CD4-positive, alpha-beta T cell treated with Interleukin-15 for 1 hour (primary cell): ENCODE data around the gene B3GLCT.
A peak's percentile ranks its signal among the peaks of the same experiment; 100 is the strongest.
"Not testable (repeated sequence)": the region's sequence is repeated elsewhere in the genome, so short reads cannot be mapped to it uniquely, and the experiment has no call there.

Experiments used
- DNase-seq: peaks from one replicate; pipeline ENCODE4 v3.0.0-alpha.2; 2020

The B3GLCT gene

DNA sequence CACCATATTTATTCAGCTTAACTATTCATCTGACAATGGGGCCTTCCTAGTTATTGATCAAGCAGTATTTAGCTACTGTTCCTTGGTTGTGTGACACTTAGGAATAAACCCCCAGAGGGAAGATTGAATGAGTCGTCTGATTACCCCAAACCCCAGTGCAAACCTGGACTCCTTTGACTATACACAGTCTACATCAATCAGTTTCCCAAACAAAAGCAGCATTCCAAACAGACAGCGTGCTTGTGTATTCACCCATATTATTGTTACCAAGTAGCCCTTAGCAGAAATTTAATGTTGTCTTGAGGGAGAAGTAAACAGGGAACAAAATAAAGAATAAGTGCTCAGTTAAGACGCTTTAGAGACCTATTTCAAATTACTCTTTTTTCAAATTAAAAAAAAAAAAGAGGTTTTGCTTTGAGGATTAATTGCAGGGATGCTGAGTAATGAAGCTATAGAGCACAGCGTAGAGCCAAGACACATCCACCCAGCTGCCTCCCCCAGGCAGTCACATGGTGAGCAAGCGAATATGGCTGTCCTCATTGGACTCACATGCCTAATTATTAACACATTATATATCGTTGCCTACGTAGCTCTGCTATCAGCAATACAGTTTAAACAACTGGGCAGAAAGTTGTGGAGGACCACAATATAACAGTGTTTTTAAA lies 14.7 kb upstream of the B3GLCT start:
- no peak for DNase-seq

DNA sequence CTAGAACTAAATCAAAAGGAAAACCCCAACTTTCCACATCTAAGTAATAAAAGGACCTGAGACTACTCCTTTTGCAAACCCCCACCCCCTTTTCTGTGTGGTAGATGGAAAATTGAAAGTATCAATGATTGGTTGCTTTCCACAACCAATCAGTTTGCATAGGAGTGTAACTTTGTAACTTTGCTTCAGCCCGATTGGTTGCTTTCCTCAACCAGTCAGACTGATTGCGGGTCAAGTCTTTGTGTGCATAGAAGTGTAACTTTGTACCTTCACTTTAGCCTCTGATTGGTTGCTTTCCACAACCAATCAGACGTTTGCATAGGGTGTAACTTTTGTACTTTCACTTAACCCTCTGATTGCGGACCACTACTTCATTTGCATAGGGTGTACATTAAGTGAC lies 8.0 kb upstream of the B3GLCT start:
- DNase-seq = no peak

DNA sequence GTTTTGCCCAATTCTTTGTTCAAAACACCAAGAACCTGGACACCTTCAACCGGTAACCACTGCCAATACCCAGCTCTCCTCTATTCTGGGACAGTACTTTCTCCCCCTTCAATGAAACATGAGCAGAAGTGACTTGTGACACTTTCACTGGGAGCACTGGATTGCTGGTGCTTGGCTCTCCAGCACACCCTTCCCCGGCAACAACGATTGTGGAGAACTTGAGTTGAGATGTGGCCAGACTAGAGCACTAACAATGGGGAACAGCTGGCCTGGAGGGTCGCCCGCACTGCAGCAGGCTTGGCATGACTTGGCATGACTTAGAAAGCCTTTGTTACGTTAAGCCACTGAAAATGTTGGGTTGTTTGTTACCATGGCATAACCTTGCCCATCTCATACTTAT lies 7.5 kb upstream of the B3GLCT start:
- no peak for DNase-seq

DNA sequence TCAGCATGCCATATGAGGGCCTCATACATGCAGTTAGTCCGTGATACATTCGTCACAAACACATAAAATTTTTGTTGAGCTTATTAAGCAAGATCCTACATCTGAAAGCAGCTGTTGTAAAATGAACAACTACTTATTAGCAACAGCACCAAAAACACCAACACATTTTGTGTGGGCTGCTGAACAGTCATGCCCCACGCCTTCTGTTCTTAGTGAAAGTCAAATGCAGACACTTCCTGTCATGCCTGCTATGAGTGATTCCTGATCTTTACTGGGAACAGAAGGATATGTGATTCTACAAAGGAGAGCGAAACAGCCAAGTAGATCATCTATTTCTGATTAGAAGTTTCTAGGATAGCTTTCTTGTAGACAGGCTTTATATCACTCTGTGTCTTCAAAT lies 4.2 kb upstream of the B3GLCT start:
- DNase-seq = no peak

DNA sequence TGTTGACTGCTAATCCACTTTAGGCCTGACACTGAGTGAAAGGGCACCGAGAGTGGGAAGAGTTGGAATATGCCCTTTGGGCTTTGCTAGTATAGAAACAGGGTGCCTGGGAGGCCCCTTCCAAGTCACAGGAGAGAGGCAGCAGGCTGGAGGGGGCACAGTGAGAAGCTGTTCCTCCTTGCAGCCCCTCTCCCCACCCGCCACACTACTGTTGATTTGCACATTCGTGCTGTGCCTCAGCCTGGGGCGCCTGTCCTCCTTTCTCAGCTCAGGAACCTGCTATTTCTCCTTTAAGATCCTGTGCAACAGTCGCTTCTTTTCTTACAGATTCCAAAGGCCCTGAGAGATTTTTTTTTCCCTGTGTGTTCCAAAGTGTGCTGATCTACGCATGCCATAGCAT lies 2.8 kb upstream of the B3GLCT start:
- no peak for DNase-seq

DNA sequence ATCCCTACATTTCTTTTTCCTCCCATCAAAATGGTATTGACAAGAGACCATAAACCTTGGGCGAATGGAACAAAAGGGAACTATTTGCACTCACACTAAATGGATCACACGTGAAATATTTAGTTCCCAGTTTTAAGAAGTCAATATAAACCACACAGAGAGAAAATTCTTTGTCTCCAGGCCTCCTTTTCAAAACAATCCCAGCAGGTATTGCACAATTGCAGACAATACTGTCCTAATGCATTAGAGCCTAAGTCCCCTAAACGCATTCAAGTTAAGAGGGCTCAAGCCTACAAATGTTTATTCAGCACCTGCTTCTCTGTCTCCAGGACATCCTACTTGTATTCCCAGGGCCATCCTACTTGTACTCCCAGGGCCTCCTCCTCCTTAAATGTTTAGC lies 1.3 kb upstream of the B3GLCT start:
- DNase-seq = no peak

DNA sequence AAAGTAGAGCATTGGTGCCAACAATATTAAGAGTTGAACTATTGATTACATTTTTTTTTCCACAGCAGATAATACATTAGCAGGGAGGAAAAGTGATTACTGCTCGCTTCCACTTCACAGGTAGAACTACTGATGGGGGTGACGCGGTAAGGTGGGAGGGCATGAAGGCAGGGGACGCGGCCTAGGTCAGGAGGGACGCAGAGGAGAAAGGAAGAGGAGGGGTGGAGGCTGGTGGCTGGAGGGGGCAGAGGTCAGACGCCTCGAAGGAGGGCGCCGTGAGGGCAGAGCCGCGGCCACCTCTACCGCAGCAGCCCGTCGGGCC lies 287 bp upstream of the B3GLCT start:
- DNase-seq = no peak

DNA sequence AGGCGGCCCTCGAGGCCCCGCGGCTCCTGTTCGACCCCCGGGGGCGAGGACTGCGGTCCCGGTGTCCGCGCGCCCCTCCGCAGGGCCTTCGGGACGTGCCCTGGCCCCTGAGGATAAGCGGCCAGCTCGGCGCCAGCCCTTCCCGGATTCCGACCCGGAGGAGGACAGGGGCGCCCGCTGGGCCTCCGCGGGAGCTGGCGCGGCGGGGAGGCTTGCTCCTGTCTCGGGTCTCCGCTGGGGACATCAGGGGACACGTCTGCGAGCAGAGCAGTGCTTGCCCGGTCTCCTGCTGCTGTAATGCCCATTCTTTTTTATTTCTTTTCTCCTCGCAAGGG lies 829 bp downstream of the B3GLCT start:
- DNase-seq = peak; percentile 55

DNA sequence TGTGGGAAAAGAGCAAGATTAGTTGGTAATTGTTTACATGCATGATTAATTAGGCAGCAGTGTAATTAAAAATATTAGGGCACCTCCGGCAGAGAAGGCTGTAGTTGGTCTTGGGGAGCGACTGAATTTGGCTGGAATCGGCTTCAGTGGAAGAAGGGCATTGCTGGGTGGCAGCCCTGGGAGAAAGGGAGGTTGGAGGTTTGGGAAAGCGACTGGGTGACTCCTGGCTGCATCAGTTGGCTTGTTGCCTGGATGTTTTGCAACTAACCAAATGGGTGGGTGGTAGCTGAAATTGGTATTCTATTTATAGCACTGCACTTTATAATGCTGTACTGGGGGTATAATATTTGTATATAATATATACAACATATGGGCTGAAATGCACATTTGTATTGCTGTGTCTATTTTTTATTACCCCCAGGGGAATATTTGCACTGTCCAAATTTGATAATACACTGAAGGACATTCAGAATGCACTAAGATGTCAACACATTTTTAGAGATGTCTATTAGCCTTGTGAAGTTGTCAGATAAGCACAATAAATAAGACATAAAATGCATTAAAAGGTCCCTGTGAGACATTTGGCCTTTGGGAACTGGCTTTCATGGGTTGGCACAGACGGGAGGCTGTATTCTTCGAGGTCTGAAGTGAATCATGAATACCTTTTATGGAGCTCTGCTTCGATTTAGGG lies 1.7 kb downstream of the B3GLCT start:
- DNase-seq = no peak

DNA sequence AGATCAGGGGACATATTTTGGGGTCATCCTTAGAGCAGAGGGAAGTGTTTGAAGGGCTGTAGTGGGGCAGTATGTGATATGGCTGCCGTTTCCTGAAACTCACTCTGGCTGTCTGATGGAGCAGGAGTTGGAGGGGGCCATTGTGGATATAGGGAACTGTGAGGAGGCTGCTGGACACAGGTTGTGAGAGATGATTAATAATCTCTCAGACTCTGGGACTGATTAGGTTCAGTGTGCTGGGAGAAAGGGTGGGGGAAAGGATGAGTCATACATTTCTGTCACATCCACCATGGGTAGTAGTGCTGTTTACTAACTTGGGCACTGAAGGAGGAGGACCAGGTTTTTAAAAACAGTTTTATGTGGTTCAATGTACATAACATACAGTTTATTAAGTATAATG lies 4.8 kb downstream of the B3GLCT start:
- DNase-seq = no peak

DNA sequence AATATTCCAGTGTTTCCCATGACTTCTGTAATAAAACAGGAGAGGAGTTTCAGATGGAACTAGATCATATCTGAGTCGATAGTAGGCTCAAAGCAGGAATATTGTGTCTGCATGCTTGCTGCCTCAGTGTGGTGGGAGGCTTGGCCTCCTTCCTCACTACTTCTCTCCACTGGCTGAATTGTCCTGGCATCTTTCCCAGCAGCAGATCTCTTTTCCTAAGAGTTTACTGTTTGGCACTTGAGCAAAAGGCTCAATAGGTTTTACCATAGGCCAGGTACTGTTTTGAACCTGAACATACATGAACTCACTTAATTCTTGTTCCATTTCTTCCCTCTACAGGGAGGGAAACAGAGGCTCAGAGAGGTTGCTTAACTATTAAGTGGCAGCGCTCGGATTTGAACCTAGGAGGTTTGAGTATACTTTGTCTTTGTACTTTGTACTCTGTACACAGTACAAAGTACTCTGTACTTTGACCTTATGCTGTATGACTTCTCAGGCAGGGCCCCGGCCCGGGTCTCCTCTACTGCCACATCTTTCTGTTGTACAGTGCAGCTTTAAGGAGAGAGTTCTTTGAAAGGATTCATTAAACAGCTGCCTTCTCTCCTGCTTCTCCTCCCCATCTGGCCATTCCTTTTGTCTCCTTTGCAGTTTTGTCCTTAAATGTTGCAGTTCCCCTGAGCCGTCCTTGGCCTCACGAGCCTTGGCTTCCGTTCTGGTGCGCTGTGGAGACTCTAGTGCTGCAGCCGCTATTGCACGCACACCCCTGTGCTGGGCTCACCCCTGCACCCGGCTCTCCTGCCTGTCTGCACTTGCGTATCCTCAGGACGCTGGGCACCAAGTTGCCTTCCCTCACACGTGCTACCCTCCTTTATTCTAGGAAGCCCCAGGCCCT lies 8.1 kb downstream of the B3GLCT start:
- no peak for DNase-seq

DNA sequence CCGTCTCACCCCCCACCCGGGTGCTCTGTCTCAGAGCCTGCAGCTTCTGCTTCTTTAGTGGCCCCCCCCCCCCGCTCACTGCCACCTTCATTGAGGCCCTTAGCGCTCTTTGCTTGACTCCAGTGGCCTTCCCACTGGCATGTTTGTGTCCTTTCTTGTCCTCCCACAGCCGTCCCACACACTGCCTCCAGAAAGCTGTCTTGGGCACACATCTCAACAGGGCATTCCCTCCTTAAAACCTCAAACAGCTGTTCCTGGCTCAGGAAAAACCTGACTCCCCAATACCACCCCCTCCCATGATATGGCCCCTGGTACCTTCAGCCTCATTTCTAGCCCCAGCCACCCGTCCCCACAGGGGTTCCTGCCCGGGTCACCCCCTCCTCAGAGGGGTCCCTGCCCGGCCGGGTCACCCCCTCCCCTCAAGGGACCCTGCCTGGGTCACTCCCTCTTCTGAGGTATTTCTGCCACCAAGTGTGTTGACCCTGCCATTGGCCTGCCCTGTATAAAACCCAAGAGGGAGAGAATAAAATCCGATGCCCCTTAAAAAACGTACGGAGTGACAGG lies 8.9 kb downstream of the B3GLCT start:
- no peak for DNase-seq

DNA sequence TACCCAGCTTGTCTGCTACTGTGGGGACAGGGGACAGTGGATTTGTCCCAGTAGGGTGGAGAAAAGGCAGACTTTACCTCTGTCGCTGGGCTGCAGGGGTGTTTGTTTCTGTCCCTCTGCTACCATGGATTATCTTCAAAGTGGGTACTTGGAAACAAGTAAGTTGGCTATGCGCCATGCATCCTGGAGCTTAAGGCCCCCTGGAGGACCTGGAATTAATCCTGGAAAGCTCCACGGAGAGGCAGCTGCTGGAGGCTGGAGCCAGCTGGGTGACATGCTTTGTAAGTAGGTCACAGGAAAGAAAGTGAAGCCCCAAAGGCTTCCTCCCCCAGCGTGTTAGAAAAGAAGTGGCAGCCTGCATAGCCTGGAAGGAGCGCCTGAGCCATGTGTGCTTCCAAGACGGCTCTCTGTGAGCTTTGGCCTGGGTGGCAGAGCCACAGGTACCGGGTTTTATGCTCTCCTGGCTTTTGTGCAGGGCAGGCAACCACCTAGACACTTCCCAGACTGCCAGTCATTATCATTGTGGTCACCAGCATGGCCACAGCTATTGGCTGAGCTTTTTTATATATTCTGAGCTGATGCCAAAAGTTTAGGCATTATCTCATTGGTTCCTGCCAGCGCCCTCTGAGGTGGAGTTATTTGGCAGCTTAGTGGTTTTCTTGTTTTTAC lies 9.5 kb downstream of the B3GLCT start:
- DNase-seq = no peak

DNA sequence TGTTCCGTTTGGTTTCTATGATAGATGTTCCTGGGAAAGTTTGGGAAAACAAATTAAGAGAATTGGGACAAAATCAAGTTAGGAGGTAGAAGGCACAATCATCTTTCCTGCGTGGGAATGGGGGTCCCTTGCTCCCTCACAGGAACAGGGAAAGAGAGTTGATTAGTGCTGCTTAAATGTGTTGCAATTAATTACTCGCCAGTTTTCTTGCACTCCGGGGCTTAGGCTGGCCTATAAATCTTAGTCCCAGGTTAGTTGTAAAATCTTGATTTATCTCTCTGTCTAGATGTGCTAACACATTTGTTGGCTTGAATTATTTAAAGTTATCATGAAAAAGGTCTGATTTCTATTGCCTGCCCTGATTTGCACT lies 10.1 kb downstream of the B3GLCT start:
- no peak for DNase-seq

DNA sequence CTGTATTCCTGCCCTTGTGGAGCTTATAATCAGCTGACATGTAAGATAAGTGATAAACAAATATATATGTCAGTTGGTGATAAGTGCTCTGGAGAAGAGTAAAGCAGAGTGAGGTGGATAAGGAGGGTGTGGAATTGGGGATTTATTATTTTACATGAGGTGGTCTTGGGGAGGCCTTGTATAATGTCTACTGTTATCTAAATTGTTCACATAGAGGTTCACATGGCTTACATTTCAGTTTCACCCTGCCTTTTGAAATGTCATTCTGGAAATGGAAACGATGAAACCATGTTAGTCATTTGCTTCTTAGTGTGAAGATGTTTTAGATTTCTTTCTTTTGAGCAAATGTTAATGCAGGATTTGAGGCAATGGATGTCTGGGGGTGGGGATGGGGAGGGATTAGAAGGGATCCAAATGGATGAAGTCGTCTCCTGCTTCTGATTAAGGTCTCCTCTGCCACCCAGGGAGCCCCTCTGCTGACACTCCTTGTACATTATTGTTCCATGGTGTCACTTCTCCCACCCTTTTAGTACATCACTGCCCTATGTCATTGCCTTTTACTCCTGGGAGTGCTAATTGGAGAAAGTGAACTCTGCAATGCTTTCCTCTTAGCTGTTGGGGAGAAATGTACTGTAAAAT lies 14.0 kb downstream of the B3GLCT start:
- DNase-seq = no peak

DNA sequence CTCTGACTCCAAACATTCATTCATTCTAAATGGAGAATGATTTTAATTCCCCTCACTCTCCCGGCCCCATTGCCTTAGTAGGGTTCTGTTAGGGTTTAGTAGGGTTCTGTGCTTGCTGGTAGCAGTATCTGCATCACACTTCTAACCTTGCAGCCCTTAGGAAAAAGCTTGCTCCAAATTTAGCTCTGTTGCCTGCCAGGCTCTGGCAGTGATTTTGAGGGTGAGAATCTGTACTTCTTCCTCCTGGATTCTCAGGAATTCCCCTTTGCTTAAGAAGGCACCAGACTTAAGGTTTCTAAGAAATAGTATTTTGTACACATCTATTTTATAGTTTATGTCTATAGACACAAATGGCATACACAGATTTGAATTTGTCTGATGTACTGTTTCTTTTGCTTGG lies 14.7 kb downstream of the B3GLCT start:
- DNase-seq = no peak

DNA sequence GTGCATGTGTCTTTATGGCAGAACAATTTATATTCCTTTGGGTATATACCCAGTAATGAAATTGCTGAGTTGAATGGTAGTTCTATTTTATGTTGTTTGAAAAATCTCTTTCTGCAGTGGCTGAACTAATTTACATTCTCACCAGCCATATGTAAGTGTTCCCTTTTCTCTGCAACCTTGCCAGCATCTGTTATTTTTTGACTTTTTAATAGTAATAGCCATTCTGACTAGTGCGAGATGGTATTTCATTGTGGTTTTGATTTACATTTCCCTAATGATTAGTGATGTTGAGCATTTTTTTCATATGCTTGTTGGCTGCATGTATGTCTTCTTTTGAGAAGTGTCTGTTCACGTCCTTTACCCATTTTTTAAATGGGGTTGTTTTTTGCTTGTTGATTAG lies 17.1 kb downstream of the B3GLCT start:
- not testable (repeated sequence) for DNase-seq

DNA sequence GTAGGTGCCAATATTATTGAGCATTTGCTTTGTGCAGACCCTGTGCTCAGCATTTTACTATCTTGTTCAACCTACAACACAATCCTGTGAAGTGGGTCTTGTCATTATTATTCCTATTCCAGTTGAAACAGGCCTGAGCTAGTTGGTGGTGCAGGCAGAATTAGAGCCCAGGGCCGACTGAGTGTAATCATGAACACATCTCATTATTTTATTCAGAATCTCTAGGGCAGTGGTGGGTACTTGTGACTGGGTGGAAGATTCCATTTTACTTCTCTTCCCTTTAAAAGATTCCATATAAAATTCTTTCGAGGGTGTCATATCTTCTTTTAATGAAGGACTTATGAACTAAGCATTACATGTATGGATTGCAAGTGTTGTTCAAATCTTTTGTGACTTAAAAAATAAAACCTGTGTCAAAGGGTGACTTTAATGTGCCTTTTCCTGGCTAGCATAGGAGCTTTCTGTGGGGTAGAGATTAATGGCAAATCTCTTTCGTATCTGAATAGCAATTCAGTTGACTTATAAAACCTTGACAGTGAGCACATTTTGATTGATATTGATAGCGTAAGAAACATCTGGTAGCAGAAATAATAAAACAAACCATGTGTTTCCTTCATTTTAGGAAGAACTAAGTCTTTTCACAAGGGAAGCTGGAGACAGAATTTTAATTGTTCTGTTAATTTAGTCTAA lies 20.3 kb downstream of the B3GLCT start:
- DNase-seq = no peak

DNA sequence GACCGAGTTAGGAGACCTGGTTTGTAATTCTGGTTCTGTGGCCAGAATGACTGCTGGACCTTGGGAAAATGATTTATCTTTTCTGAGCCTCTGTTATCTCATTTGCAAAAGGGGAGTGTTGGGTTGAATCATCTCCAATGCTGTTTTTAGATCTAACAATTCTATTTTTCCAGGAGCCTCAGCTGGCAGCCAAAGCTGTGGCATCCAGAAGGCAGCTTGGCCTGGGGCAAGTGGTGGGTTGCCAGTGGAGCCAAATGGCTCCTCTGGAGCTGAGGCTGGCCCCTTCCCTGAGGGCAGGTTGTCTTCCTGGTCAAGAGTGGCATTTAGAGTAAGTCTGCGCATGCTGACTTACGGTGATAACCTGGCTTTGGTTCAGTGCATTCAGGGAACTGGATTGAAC lies 21.3 kb downstream of the B3GLCT start:
- no peak for DNase-seq

DNA sequence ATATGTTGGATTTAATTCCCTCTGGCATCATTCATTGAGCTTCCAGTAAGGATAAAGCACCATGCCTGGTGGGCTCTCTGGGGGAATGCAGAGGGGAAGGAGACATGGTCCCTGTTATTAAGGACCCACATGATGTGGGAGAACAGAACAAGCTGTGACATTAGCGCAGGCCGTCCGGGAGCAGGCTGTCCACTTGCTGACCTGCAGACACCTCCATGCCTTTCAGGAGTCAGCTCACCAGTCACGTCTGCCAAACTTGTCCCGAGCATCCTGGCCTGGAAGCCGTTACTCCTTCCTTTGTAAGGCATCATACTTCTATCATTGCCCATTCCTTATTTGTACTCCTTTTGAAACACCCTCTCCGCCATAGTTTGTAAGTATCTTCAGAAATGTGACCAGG lies 23.4 kb downstream of the B3GLCT start:
- DNase-seq = no peak

DNA sequence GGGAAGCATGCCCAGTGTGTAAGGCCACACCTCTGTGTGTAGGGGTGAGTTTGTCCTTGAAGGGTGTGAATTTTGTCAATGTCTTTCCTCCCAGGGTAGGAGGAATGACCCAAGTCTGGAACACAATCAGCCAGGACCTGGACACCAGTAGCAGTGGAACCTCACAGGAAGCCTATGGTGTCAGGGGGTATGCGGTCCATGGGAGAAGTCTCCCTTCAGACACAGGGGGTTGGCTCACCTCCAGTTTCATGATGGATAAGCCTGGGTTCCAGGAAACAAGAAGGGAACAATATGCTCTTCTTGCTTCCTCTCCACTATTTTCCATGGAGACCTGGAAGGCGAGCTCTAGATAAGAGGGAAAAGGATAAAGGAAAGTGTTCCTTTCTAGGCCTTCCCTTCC lies 23.9 kb downstream of the B3GLCT start:
- DNase-seq = no peak

DNA sequence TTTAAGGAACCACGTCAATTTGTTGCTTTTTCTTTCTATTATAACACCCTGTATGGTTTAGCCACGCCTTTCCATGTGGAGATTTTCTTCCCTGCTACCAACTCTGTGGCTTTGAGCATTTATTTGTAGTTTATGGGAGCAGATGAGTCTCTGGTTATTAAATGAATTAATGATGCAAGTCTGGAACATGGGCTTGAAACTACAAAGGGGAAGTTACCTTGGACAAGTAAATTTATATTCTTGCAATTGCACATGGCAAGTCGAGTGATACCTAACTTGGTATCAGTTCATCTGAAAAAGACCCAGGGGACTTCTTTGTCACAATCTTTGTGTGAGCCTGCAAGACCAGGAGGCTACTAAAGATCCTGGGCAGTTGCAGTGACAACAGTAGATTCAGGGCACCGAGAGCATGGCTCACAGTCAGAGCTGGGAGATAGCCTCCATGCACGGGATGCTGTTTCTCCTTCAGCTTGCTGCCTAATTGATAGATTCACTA lies 24.4 kb downstream of the B3GLCT start:
- no peak for DNase-seq
